Measurements from ENCODE around the gene FXYD5.

FXYD5 gene

GRCh38 chr19:35169221-35169995, 14.9 kb downstream of the FXYD5 start:
- H3K4me1 ChIP-seq (ENCODE audit: control insufficient read depth, insufficient read depth, low read length): no peaks in the 10 kb centered on the region
- peaks cover 0 to 2% of the 10 kb centered on the region in 2 donors for H3K27me3 ChIP-seq (ENCODE audit: control insufficient read depth in 1 of 2, insufficient read depth in 2 of 2, low read length in 2 of 2)
- no peak overlapping the region for H3K27ac ChIP-seq (ENCODE audit: low read length)
- peaks cover 13% of the 10 kb centered on the region in 2 donors for H3K9me3 ChIP-seq (ENCODE audit: control insufficient read depth in 2 of 2, low read length in 2 of 2)
- H3K4me3 ChIP-seq (ENCODE audit: low read length in 2 of 2): no peak overlapping the region
- peaks cover 4 to 7% of the 10 kb centered on the region in 2 donors for H3K36me3 ChIP-seq (ENCODE audit: control insufficient read depth in 2 of 2, insufficient read depth in 2 of 2, low read length in 2 of 2)
- no peak overlapping the region for H3K9ac ChIP-seq (ENCODE audit: low read length in 2 of 2)

GRCh38 chr19:35170359-35171061, 16.0 kb downstream of the FXYD5 start:
- Histone ChIP-seq H3K4me3 (ENCODE audit: low read length in 2 of 2) (no peak overlapping the region), H3K4me1 (ENCODE audit: control insufficient read depth, insufficient read depth, low read length) (no peaks in the 10 kb centered on the region), H3K27ac (ENCODE audit: low read length) (no peak overlapping the region), H3K27me3 (ENCODE audit: control insufficient read depth in 1 of 2, insufficient read depth in 2 of 2, low read length in 2 of 2) (peaks cover 0 to 2% of the 10 kb centered on the region in 2 donors), H3K9me3 (ENCODE audit: control insufficient read depth in 2 of 2, low read length in 2 of 2) (peaks cover 9 to 11% of the 10 kb centered on the region in 2 donors), H3K9ac (ENCODE audit: low read length in 2 of 2) (no peak overlapping the region), H3K36me3 (ENCODE audit: control insufficient read depth in 2 of 2, insufficient read depth in 2 of 2, low read length in 2 of 2) (peaks cover 4 to 6% of the 10 kb centered on the region in 2 donors)

DNA sequence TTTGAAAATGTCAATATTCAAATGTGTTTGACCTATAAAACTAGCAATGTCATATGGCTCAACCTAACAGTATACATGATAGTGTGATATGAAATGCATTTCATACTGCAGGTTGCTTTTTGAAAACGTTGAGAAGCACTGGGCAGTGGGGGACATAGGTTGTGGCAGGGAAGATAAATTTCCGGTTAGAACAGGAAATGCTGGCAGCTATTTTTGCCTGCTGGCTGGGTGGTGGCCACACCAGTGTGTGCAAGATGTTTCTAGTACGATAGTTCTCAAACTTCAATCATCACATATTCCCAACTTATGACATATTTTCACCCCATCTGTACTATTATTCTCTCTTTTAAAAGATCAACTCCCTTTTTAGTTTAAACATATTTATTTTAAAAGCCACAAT, 17.2 kb downstream of the FXYD5 start:
- no peak overlapping the region for H3K9ac ChIP-seq (ENCODE audit: low read length in 2 of 2)
- H3K4me1 ChIP-seq (ENCODE audit: control insufficient read depth, insufficient read depth, low read length): no peaks in the 10 kb centered on the region
- H3K4me3 ChIP-seq (ENCODE audit: low read length in 2 of 2): no peak overlapping the region
- no peak overlapping the region for H3K27ac ChIP-seq (ENCODE audit: low read length)
- H3K36me3 ChIP-seq (ENCODE audit: control insufficient read depth in 2 of 2, insufficient read depth in 2 of 2, low read length in 2 of 2): no peaks in the 10 kb centered on the region
- peaks cover 0 to 3% of the 10 kb centered on the region in 2 donors for H3K9me3 ChIP-seq (ENCODE audit: control insufficient read depth in 2 of 2, low read length in 2 of 2)
- H3K27me3 ChIP-seq (ENCODE audit: control insufficient read depth in 1 of 2, insufficient read depth in 2 of 2, low read length in 2 of 2): peaks cover 2% of the 10 kb centered on the region in 2 donors

DNA sequence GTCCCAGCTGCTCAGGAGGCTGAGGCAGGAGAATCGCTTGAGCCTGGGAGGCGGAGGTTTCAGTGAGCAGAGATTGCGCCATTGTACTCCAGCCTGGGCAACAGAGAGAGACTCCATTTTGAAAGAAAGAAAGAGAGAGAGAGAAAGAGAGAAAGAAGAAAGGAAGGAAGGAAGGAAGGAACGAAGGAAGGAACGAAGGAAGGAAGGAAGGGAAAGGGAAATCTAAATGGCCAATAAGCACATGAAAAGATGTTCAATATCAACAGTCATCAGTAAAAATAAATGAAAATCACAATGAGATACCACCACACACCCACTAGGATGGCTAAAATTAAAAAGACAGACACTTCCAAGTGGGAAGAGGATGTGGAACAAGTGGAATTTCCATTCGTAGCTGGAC, 19.7 kb downstream of the FXYD5 start:
- Histone ChIP-seq H3K27me3 (ENCODE audit: control insufficient read depth in 1 of 2, insufficient read depth in 2 of 2, low read length in 2 of 2) (peaks cover 0 to 2% of the 10 kb centered on the region in 2 donors), H3K9ac (ENCODE audit: low read length in 2 of 2) (no peak overlapping the region), H3K27ac (ENCODE audit: low read length) (no peak overlapping the region), H3K36me3 (ENCODE audit: control insufficient read depth in 2 of 2, insufficient read depth in 2 of 2, low read length in 2 of 2) (no peaks in the 10 kb centered on the region), H3K9me3 (ENCODE audit: control insufficient read depth in 2 of 2, low read length in 2 of 2) (no peaks in the 10 kb centered on the region), H3K4me3 (ENCODE audit: low read length in 2 of 2) (no peak overlapping the region), H3K4me1 (ENCODE audit: control insufficient read depth, insufficient read depth, low read length) (no peaks in the 10 kb centered on the region)

GRCh38 chr19:35176181-35176570, 21.6 kb downstream of the FXYD5 start:
- Histone ChIP-seq H3K4me3 (ENCODE audit: low read length in 2 of 2) (no peak overlapping the region), H3K4me1 (ENCODE audit: control insufficient read depth, insufficient read depth, low read length) (no peaks in the 10 kb centered on the region), H3K9ac (ENCODE audit: low read length in 2 of 2) (no peak overlapping the region), H3K27me3 (ENCODE audit: control insufficient read depth in 1 of 2, insufficient read depth in 2 of 2, low read length in 2 of 2) (peaks cover 0 to 2% of the 10 kb centered on the region in 2 donors), H3K36me3 (ENCODE audit: control insufficient read depth in 2 of 2, insufficient read depth in 2 of 2, low read length in 2 of 2) (no peaks in the 10 kb centered on the region), H3K9me3 (ENCODE audit: control insufficient read depth in 2 of 2, low read length in 2 of 2) (no peaks in the 10 kb centered on the region), H3K27ac (ENCODE audit: low read length) (no peak overlapping the region)

DNA sequence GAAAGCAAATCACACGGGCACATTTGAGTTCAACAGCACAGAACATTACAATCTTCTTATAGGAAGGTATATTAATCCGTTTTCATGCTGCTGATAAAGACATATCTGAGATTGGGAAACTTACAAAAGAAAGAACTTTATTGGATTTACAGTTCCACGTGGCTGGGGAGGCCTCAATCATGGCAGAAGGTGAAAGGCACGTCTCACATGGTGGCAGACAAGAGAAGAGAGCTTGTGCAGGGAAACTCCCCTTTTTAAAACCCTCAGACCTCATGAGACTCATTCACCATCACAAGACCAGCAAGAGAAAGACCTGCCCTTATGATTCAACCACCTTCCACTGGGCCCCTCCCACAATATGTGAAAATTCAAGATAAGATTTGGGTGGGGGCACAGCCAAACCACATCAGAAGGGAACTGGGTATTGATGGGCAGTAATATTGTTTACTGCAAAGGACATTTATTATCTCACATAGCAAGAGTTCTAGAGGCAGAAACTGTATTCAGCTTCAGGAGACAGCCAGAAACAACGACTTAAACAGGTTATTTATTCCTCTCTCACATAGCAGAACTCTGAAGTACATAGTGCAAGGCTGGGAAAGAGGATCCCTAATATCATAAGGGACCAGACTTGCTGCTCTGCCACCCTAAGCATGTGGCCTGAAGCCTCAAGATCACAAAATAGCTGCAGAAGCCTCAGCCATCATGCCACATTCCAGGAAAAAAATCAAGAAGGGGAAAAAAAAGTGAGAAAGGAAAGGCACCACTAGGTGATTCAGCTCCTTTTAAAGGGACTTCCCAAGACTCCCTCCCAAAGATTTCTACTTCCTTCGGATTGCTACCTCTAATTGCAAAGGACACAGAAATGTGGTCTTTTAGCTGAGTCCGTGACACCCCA, 23.1 kb downstream of the FXYD5 start:
- no peak overlapping the region for H3K27ac ChIP-seq (ENCODE audit: low read length)
- no peak overlapping the region for H3K9ac ChIP-seq (ENCODE audit: low read length in 2 of 2)
- H3K36me3 ChIP-seq (ENCODE audit: control insufficient read depth in 2 of 2, insufficient read depth in 2 of 2, low read length in 2 of 2): no peaks in the 10 kb centered on the region
- H3K9me3 ChIP-seq (ENCODE audit: control insufficient read depth in 2 of 2, low read length in 2 of 2): peaks cover 0 to under 1% of the 10 kb centered on the region in 2 donors
- no peaks in the 10 kb centered on the region for H3K4me1 ChIP-seq (ENCODE audit: control insufficient read depth, insufficient read depth, low read length)
- no peak overlapping the region for H3K4me3 ChIP-seq (ENCODE audit: low read length in 2 of 2)
- peaks cover 0 to 2% of the 10 kb centered on the region in 2 donors for H3K27me3 ChIP-seq (ENCODE audit: control insufficient read depth in 1 of 2, insufficient read depth in 2 of 2, low read length in 2 of 2)

GRCh38 chr19:35178701-35179100, 24.2 kb downstream of the FXYD5 start:
- no peak overlapping the region for H3K9ac ChIP-seq (ENCODE audit: low read length in 2 of 2)
- H3K36me3 ChIP-seq (ENCODE audit: control insufficient read depth in 2 of 2, insufficient read depth in 2 of 2, low read length in 2 of 2): no peaks in the 10 kb centered on the region
- H3K4me1 ChIP-seq (ENCODE audit: control insufficient read depth, insufficient read depth, low read length): no peaks in the 10 kb centered on the region
- H3K9me3 ChIP-seq (ENCODE audit: control insufficient read depth in 2 of 2, low read length in 2 of 2): peaks cover 0 to 3% of the 10 kb centered on the region in 2 donors
- H3K4me3 ChIP-seq (ENCODE audit: low read length in 2 of 2): no peak overlapping the region
- H3K27ac ChIP-seq (ENCODE audit: low read length): no peak overlapping the region
- peaks cover 0 to 2% of the 10 kb centered on the region in 2 donors for H3K27me3 ChIP-seq (ENCODE audit: control insufficient read depth in 1 of 2, insufficient read depth in 2 of 2, low read length in 2 of 2)

DNA sequence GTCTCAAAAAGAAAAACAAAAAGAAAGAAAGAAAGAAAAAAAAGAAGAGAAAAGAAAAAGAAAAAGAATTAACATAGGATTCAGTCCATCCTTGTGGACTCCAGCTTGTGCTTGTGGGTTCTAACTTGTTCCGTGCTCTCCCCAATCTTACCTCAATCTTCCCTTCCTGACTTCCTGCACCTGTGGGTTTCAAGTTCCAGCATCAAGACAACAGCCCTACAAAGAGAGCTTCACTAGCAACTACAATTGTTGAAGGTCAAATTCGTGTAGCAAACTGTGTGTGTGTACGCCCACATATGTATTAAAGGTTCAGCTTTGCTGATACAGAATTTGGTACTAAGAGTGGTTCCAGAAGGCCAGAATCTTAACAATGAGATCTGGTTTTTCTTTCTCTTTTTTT, 25.3 kb downstream of the FXYD5 start:
- peaks cover 0 to 3% of the 10 kb centered on the region in 2 donors for H3K9me3 ChIP-seq (ENCODE audit: control insufficient read depth in 2 of 2, low read length in 2 of 2)
- no peak overlapping the region for H3K27ac ChIP-seq (ENCODE audit: low read length)
- no peak overlapping the region for H3K9ac ChIP-seq (ENCODE audit: low read length in 2 of 2)
- no peak overlapping the region for H3K4me3 ChIP-seq (ENCODE audit: low read length in 2 of 2)
- H3K4me1 ChIP-seq (ENCODE audit: control insufficient read depth, insufficient read depth, low read length): no peaks in the 10 kb centered on the region
- H3K27me3 ChIP-seq (ENCODE audit: control insufficient read depth in 1 of 2, insufficient read depth in 2 of 2, low read length in 2 of 2): peaks cover 0 to 2% of the 10 kb centered on the region in 2 donors
- H3K36me3 ChIP-seq (ENCODE audit: control insufficient read depth in 2 of 2, insufficient read depth in 2 of 2, low read length in 2 of 2): no peaks in the 10 kb centered on the region

- H3K4me1 ChIP-seq (ENCODE audit: control insufficient read depth, insufficient read depth, low read length): no peaks in the 10 kb centered on the region
- H3K9ac ChIP-seq (ENCODE audit: low read length in 2 of 2): no peak overlapping the region
- no peaks in the 10 kb centered on the region for H3K27me3 ChIP-seq (ENCODE audit: control insufficient read depth in 1 of 2, insufficient read depth in 2 of 2, low read length in 2 of 2)
- H3K36me3 ChIP-seq (ENCODE audit: control insufficient read depth in 2 of 2, insufficient read depth in 2 of 2, low read length in 2 of 2): no peaks in the 10 kb centered on the region
- no peak overlapping the region for H3K4me3 ChIP-seq (ENCODE audit: low read length in 2 of 2)
- peaks cover 0 to 3% of the 10 kb centered on the region in 2 donors for H3K9me3 ChIP-seq (ENCODE audit: control insufficient read depth in 2 of 2, low read length in 2 of 2)
- H3K27ac ChIP-seq (ENCODE audit: low read length): no peak overlapping the region
Measured at GRCh38 chr19:35181387-35181786, 26.9 kb downstream of the FXYD5 start.

DNA sequence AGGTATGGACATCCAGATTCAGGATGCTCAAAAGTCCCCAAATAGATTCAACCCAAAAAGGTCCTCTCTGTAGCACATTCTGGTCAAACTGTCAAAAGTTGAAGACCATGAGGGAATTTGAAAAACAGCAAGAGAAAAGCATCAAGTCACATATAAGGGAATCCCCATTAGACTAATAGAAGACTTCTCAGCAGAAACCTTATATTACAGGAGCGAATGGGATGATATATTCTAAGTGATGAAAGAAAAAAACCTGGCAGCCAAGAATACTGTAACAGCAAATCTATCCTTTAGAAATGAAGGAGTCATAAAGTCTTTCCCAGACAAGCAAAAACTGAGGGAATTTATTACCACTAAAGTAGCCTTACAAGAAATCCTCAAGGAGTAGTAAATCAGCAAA, 29.7 kb downstream of the FXYD5 start:
- Histone ChIP-seq H3K9ac (ENCODE audit: low read length in 2 of 2) (no peak overlapping the region), H3K9me3 (ENCODE audit: control insufficient read depth in 2 of 2, low read length in 2 of 2) (peaks cover 0 to 3% of the 10 kb centered on the region in 2 donors), H3K36me3 (ENCODE audit: control insufficient read depth in 2 of 2, insufficient read depth in 2 of 2, low read length in 2 of 2) (no peaks in the 10 kb centered on the region)

More for the DNA sequence above, 29.7 kb downstream of the FXYD5 start:
- H3K4me1 ChIP-seq (ENCODE audit: control insufficient read depth, insufficient read depth, low read length): no peaks in the 10 kb centered on the region
- H3K4me3 ChIP-seq (ENCODE audit: low read length in 2 of 2): no peak overlapping the region
- no peak overlapping the region for H3K27ac ChIP-seq (ENCODE audit: low read length)
- H3K27me3 ChIP-seq (ENCODE audit: control insufficient read depth in 1 of 2, insufficient read depth in 2 of 2, low read length in 2 of 2): no peaks in the 10 kb centered on the region

Measured in stomach smooth muscle (tissue), 2 donors.